Adrenal gland (tissue), 5 donors: Measurements from ENCODE around the gene SRGAP3.

Experiments used
- CTCF ChIP-seq, 6 experiments: fragments of 450-650 bp in 4 of 6; fragments of 200-600 bp in 2 of 6; sonication (generic) in 1 of 6; IDR thresholded peaks; 1 replicate in 5 of 6; 2 replicates in 1 of 6; pipeline versions ENCODE4 v1.5.1 to v1.8.0; 2016 to 2021; ENCODE audit warnings: antibody characterized with exemption in 6 of 6, mild to moderate bottlenecking in 2 of 6, moderate library complexity in 1 of 6
- POLR2A ChIP-seq, 2 donors: fragments of 450-650 bp; IDR thresholded peaks; one replicate each; pipeline ENCODE4 v1.6.1; 2017; ENCODE audit warnings: antibody characterized with exemption in 2 of 2, mild to moderate bottlenecking in 2 of 2, moderate library complexity in 1 of 2
- donor health status: DM: no; HTN: no; CAD: no.

- TF ChIP-seq POLR2A (IDR thresholded peaks at IDR 0.05), result no peak
- TF ChIP-seq CTCF (IDR thresholded peaks at IDR 0.05), result no peak
Measured at GRCh38 chr3:9104121-9104520, 145.3 kb downstream of the SRGAP3 start.
